H9 (cell line): ENCODE data around the gene KREMEN2. TPM values are rescaled to one million over a fixed set of nuclear protein-coding genes. Genes with fewer than 3 reads are reported as not detected.

Source experiments
- DNase-seq: peaks from one replicate; pipeline ENCODE4 v3.0.0-alpha.2; 2017
- H2AFZ ChIP-seq: one replicate; pipeline ENCODE4 v1.6.1; 2013; ENCODE audit warnings: mild to moderate bottlenecking, low read length, control low read depth, moderate library complexity
- H2AK5ac ChIP-seq: 2 replicates; pipeline ENCODE4 v1.6.1; 2013; ENCODE audit warnings: low read length, control low read depth, mixed read lengths; ENCODE audit not compliant: insufficient read length
- H2BK120ac ChIP-seq: one replicate; pipeline ENCODE4 v1.6.1; 2013; ENCODE audit warnings: low read depth, mild to moderate bottlenecking, low read length, control low read depth, inconsistent platforms; ENCODE audit not compliant: poor library complexity, severe bottlenecking
- H2BK12ac ChIP-seq: 2 replicates; pipeline ENCODE4 v1.6.1; 2013; ENCODE audit warnings: low read length, control low read depth, mixed read lengths, low read depth; ENCODE audit not compliant: insufficient read length
- H2BK15ac ChIP-seq: 2 replicates; pipeline ENCODE4 v1.6.1; 2013; ENCODE audit warnings: low read depth, low read length, control low read depth
- H2BK20ac ChIP-seq: one replicate; pipeline ENCODE4 v1.6.1; 2013; ENCODE audit warnings: low read depth, mild to moderate bottlenecking, low read length, control low read depth, inconsistent platforms; ENCODE audit not compliant: poor library complexity, severe bottlenecking
- H2BK5ac ChIP-seq: 2 replicates; pipeline ENCODE4 v1.6.1; 2013; ENCODE audit warnings: low read length, control low read depth, mixed read lengths; ENCODE audit not compliant: insufficient read length
- H3K14ac ChIP-seq: 2 replicates; pipeline ENCODE4 v1.6.1; 2013; ENCODE audit warnings: low read length, control low read depth; ENCODE audit not compliant: insufficient read depth
- H3K18ac ChIP-seq: 2 replicates; pipeline ENCODE4 v1.6.1; 2013; ENCODE audit warnings: low read depth, mild to moderate bottlenecking, mixed read lengths, low read length, control low read depth; ENCODE audit not compliant: insufficient read length
- H3K23ac ChIP-seq: 2 replicates; pipeline ENCODE4 v1.6.1; 2013; ENCODE audit warnings: low read length, control low read depth, mixed read lengths, low read depth; ENCODE audit not compliant: insufficient read length
- H3K23me2 ChIP-seq: 2 replicates; pipeline ENCODE4 v1.6.1; 2013; ENCODE audit warnings: low read depth, mild to moderate bottlenecking, mixed read lengths, low read length, control low read depth; ENCODE audit not compliant: insufficient read length, poor library complexity, severe bottlenecking
- H3K27ac ChIP-seq: 2 replicates; pipeline ENCODE4 v1.5.1; 2013; ENCODE audit warnings: low read length, control low read depth, mixed read lengths, low read depth; ENCODE audit not compliant: insufficient read length
- H3K27me3 ChIP-seq: 2 replicates; pipeline ENCODE4 v1.6.1; 2013; ENCODE audit warnings: low read length, control low read depth, inconsistent platforms; ENCODE audit not compliant: insufficient read depth
- H3K4ac ChIP-seq: 2 replicates; pipeline ENCODE4 v1.6.1; 2013; ENCODE audit warnings: low read depth, mild to moderate bottlenecking, control low read depth, inconsistent platforms, low read length, moderate library complexity
- H3K4me1 ChIP-seq: 2 replicates; pipeline ENCODE4 v1.6.1; 2013; ENCODE audit warnings: low read length, control low read depth, inconsistent platforms; ENCODE audit not compliant: insufficient read depth
- H3K4me2 ChIP-seq: 2 replicates; pipeline ENCODE4 v1.6.1; 2013; ENCODE audit warnings: low read length, control low read depth, mixed read lengths; ENCODE audit not compliant: insufficient read length, insufficient read depth
- H3K56ac ChIP-seq: 2 replicates; pipeline ENCODE4 v1.6.1; 2013; ENCODE audit warnings: low read depth, mild to moderate bottlenecking, mixed read lengths, low read length, control low read depth; ENCODE audit not compliant: insufficient read length
- H3K79me1 ChIP-seq: 2 replicates; pipeline ENCODE4 v1.6.1; 2013; ENCODE audit warnings: low read depth, mild to moderate bottlenecking, moderate library complexity, low read length, control low read depth, inconsistent platforms; ENCODE audit not compliant: insufficient read depth, poor library complexity, severe bottlenecking
- H3K79me2 ChIP-seq: 2 replicates; pipeline ENCODE4 v1.6.1; 2013; ENCODE audit warnings: low read length, control low read depth, inconsistent platforms; ENCODE audit not compliant: insufficient read depth
- H3K9ac ChIP-seq: 2 replicates; pipeline ENCODE4 v1.6.1; 2013; ENCODE audit warnings: low read length, control low read depth, mixed read lengths; ENCODE audit not compliant: insufficient read length; ENCODE audit errors: extremely low read depth
- H3K9me3 ChIP-seq: one replicate; pipeline ENCODE4 v1.6.1; 2013; ENCODE audit warnings: low read depth, low read length, inconsistent platforms; ENCODE audit not compliant: control insufficient read depth
- H3T11ph ChIP-seq: one replicate; pipeline ENCODE4 v1.6.1; 2013; ENCODE audit warnings: mild to moderate bottlenecking, low read length, control low read depth, inconsistent platforms
- H4K20me1 ChIP-seq: one replicate; pipeline ENCODE4 v1.6.1; 2013; ENCODE audit not compliant: control insufficient read depth, insufficient read length, insufficient read depth
- H4K5ac ChIP-seq: 2 replicates; pipeline ENCODE4 v1.6.1; 2013; ENCODE audit warnings: low read depth, mild to moderate bottlenecking, mixed read lengths, low read length, control low read depth; ENCODE audit not compliant: insufficient read length
- H4K8ac ChIP-seq: replicated peaks from 2 replicates; pipeline ENCODE4 v1.6.1; 2013; ENCODE audit warnings: low read length, control low read depth, mixed read lengths, low read depth; ENCODE audit not compliant: insufficient read length
- H4K91ac ChIP-seq: 2 replicates; pipeline ENCODE4 v1.6.1; 2013; ENCODE audit warnings: low read depth, mild to moderate bottlenecking, moderate library complexity, mixed read lengths, low read length, control low read depth; ENCODE audit not compliant: insufficient read length
- H3K27ac Mint-ChIP-seq, 3 experiments: 2 replicates in 2 of 3; 3 replicates in 1 of 3; pipeline ENCODE4 v1.8.0; 2020 to 2021; ENCODE audit warnings: mixed read lengths in 3 of 3, mild to moderate bottlenecking in 1 of 3, moderate library complexity in 1 of 3
- H3K27me3 Mint-ChIP-seq: 2 replicates; pipeline ENCODE4 v1.8.0; 2021; ENCODE audit warnings: low read depth, mild to moderate bottlenecking, moderate library complexity, mixed read lengths
- H3K36me3 Mint-ChIP-seq, 3 experiments: 2 replicates in 2 of 3; 3 replicates in 1 of 3; pipeline ENCODE4 v1.8.0; 2020 to 2021; ENCODE audit warnings: low read depth in 3 of 3, mixed read lengths in 3 of 3; ENCODE audit not compliant: insufficient read depth in 1 of 3
- H3K4me1 Mint-ChIP-seq, 2 experiments: 2 replicates each; pipeline ENCODE4 v1.8.0; 2020; ENCODE audit warnings: mixed read lengths in 2 of 2
- H3K4me3 Mint-ChIP-seq, 2 experiments: 2 replicates in 1 of 2; 3 replicates in 1 of 2; pipeline ENCODE4 v1.8.0; 2020 to 2021; ENCODE audit warnings: mild to moderate bottlenecking in 2 of 2, mixed read lengths in 2 of 2, moderate library complexity in 1 of 2
- H3K9me3 Mint-ChIP-seq, 2 experiments: 2 replicates in 1 of 2; 3 replicates in 1 of 2; pipeline ENCODE4 v1.8.0; 2020; ENCODE audit warnings: mild to moderate bottlenecking in 2 of 2, mixed read lengths in 2 of 2, moderate library complexity in 1 of 2
- WGBS: extraction: QIAGEN DNeasy Blood & Tissue Kit; methylation state at CpG from one replicate; pipeline ENCODE4 v1.1.7; 2013; ENCODE audit warnings: missing lambda C conversion rate, low lambda C conversion rate, mixed read lengths; ENCODE audit not compliant: insufficient read length; ENCODE audit errors: extremely low coverage; 5-methylcytosine and 5-hydroxymethylcytosine counted together
- total RNA-seq: library from RNA; stranded (reverse); gene quantifications from 2 replicates; pipeline ENCODE4 v1.2.1, GENCODE V29; 2021
- TF ChIP-seq, protein P1 (sequence below): fragments of 200-600 bp; sonication (generic); conservative IDR thresholded peaks from 3 replicates; pipeline ENCODE4 v1.8.0; 2021; ENCODE audit warnings: antibody characterized with exemption, mild to moderate bottlenecking

KREMEN2 gene
- total RNA-seq, 1 experiment from 2014 or later = 12.8 TPM

DNA sequence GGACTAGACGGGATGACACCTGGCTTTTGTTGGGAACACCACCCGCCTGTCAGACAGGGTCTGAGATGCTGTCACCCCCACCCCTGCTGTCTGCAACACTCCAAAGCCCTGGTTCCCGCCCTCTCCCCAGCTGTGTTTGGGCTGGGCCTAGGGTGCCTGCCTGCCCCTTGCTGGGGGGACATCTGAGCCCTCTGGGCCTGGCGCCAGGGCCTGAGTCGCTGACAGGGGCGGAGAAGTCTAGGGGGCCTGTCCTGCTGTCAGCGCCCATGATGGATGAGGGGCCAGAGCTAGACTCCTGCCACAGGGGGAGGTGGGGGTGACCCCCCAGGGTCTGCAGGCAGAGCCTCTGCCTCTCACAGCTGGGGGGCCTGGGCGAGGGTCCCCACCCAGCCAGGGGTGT is 23.8 kb downstream of the KREMEN2 start:
- H3K27me3 ChIP-seq = no peaks in the 10 kb centered on the region
- no peak overlapping the region for H2AFZ ChIP-seq
- Mint-ChIP-seq H3K27me3 (peaks cover 10% of the 10 kb centered on the region), H3K9me3 (no peaks in the 10 kb centered on the region), H3K27ac (no peak overlapping the region), H3K4me3 (no peak overlapping the region), H3K4me1 (peaks cover 15 to 45% of the 10 kb centered on the region in 2 experiments), H3K36me3 (no peaks in the 10 kb centered on the region)
- no peak overlapping the region for H3T11ph ChIP-seq
- no peak overlapping the region for H3K4ac ChIP-seq
- no peak overlapping the region for H2AK5ac ChIP-seq
- no peak overlapping the region for H3K56ac ChIP-seq
- H4K20me1 ChIP-seq = no peaks in the 10 kb centered on the region
- H4K5ac ChIP-seq = no peak overlapping the region
- H2BK20ac ChIP-seq = no peak overlapping the region
- H2BK5ac ChIP-seq = no peak overlapping the region
- H2BK120ac ChIP-seq = no peak overlapping the region
- H4K8ac ChIP-seq = no peak overlapping the region
- DNase-seq = no peak
- H3K27ac ChIP-seq = no peak overlapping the region
- H3K18ac ChIP-seq = no peak overlapping the region
- H2BK15ac ChIP-seq = no peak overlapping the region
- H2BK12ac ChIP-seq = no peak overlapping the region
- no peak overlapping the region for H3K23ac ChIP-seq
- no peaks in the 10 kb centered on the region for H3K79me2 ChIP-seq
- no peaks in the 10 kb centered on the region for H3K79me1 ChIP-seq
- no CpG with 5 or more reads among the region's 8 CpGs for WGBS
- H3K9me3 ChIP-seq = no peaks in the 10 kb centered on the region
- H4K91ac ChIP-seq = no peak overlapping the region
- no peaks in the 10 kb centered on the region for H3K23me2 ChIP-seq
- no peak overlapping the region for H3K4me2 ChIP-seq
- TF ChIP-seq, protein P1, sequence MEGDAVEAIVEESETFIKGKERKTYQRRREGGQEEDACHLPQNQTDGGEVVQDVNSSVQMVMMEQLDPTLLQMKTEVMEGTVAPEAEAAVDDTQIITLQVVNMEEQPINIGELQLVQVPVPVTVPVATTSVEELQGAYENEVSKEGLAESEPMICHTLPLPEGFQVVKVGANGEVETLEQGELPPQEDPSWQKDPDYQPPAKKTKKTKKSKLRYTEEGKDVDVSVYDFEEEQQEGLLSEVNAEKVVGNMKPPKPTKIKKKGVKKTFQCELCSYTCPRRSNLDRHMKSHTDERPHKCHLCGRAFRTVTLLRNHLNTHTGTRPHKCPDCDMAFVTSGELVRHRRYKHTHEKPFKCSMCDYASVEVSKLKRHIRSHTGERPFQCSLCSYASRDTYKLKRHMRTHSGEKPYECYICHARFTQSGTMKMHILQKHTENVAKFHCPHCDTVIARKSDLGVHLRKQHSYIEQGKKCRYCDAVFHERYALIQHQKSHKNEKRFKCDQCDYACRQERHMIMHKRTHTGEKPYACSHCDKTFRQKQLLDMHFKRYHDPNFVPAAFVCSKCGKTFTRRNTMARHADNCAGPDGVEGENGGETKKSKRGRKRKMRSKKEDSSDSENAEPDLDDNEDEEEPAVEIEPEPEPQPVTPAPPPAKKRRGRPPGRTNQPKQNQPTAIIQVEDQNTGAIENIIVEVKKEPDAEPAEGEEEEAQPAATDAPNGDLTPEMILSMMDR = no peak
- H3K4me1 ChIP-seq = no peaks in the 10 kb centered on the region; the same call in 1 of the 2 replicates
- H3K14ac ChIP-seq = no peak overlapping the region; the same call in 1 of the 2 replicates
- H3K9ac ChIP-seq = no peak overlapping the region
